HL-60 (cell line): ENCODE data around the gene SGMS1.

Experiments used
- CTCF ChIP-seq: IDR thresholded peaks from one replicate; pipeline ENCODE4 v1.5.1; 2011; ENCODE audit warnings: low read length, control low read depth, inconsistent platforms; ENCODE audit not compliant: insufficient read depth
- POLR2AphosphoS5 ChIP-seq: IDR thresholded peaks from 2 replicates; pipeline ENCODE4 v1.6.1; 2012; ENCODE audit warnings: low read depth
- REST ChIP-seq: IDR thresholded peaks from 2 replicates; pipeline ENCODE4 v1.6.1; 2012; ENCODE audit warnings: low read depth; ENCODE audit not compliant: insufficient replicate concordance

GRCh38 chr10:50318129-50318528 is 305.6 kb downstream of the SGMS1 start:
- TF ChIP-seq CTCF (no peak), REST (no peak), POLR2AphosphoS5 (no peak)
